Natural killer cell (primary cell): ENCODE results near the gene OR10G3. TPM values are rescaled to one million over a fixed set of nuclear protein-coding genes. Genes with fewer than 3 reads are reported as not detected.

Experiments used
- ATAC-seq, 3 donors: fragments of 150-1000 bp in 2 of 3; fragments of 200-7000 bp in 1 of 3; cut with Tn5 transposase; 1 replicate in 1 of 3; 2 replicates in 2 of 3; pipeline ENCODE4 v1.10.0; 2021; ENCODE audit warnings: mild to moderate bottlenecking in 2 of 3, moderate library complexity in 2 of 3
- DNase-seq, 2 donors: peaks; one replicate each; pipeline versions ENCODE4 v3.0.0 to v3.0.0-alpha.2; 2013 to 2021; ENCODE audit warnings: mixed read lengths in 1 of 2
- H3K27ac ChIP-seq: one replicate; pipeline ENCODE4 v1.5.1; 2013; ENCODE audit warnings: mild to moderate bottlenecking, low read length
- H3K27me3 ChIP-seq: one replicate; pipeline ENCODE4 v1.6.1; 2013; ENCODE audit warnings: low read length; ENCODE audit not compliant: control insufficient read depth, insufficient read depth
- H3K36me3 ChIP-seq: one replicate; pipeline ENCODE4 v1.6.1; 2013; ENCODE audit warnings: low read length; ENCODE audit not compliant: control insufficient read depth, insufficient read depth
- H3K4me1 ChIP-seq: one replicate; pipeline ENCODE4 v1.6.1; 2013; ENCODE audit warnings: low read length; ENCODE audit not compliant: control insufficient read depth, insufficient read depth
- H3K4me3 ChIP-seq: one replicate; pipeline ENCODE4 v1.5.1; 2013; ENCODE audit warnings: low read length
- H3K9me3 ChIP-seq: one replicate; pipeline ENCODE4 v1.6.1; 2013; ENCODE audit warnings: low read length; ENCODE audit not compliant: control insufficient read depth, insufficient read depth
- H3K27ac Mint-ChIP-seq, 2 donors: one replicate each; pipeline ENCODE4 v1.8.0; 2022; ENCODE audit warnings: mild to moderate bottlenecking in 2 of 2, mixed read lengths in 2 of 2, moderate library complexity in 1 of 2
- H3K27me3 Mint-ChIP-seq, 2 donors: one replicate each; pipeline ENCODE4 v1.8.0; 2022; ENCODE audit warnings: low read depth in 2 of 2, mixed read lengths in 2 of 2
- H3K36me3 Mint-ChIP-seq: one replicate; pipeline ENCODE4 v1.8.0; 2022; ENCODE audit warnings: mixed read lengths
- H3K4me1 Mint-ChIP-seq, 2 donors: one replicate each; pipeline ENCODE4 v1.8.0; 2022; ENCODE audit warnings: mixed read lengths in 2 of 2
- H3K4me3 Mint-ChIP-seq: one replicate; pipeline ENCODE4 v1.8.0; 2022; ENCODE audit warnings: mild to moderate bottlenecking, moderate library complexity, mixed read lengths
- H3K9me3 Mint-ChIP-seq, 2 donors: one replicate each; pipeline ENCODE4 v1.8.0; 2022; ENCODE audit warnings: mixed read lengths in 2 of 2
- WGBS: methylation state at CpG from one replicate; pipeline ENCODE4 v1.1.7; 2013; ENCODE audit warnings: missing lambda C conversion rate; ENCODE audit not compliant: insufficient coverage; 5-methylcytosine and 5-hydroxymethylcytosine counted together
- intact Hi-C: fragments of 100-400 bp; cut with micrococcal nuclease; formaldehyde crosslinking; loops from one replicate; pipeline ENCODE4 v1.14.2; 2022
- total RNA-seq, 4 donors: library from RNA; stranded (reverse); fragments of 120-200 nt in 1 of 4; gene quantifications; one replicate each; pipeline versions ENCODE4 v1.2.3 to v1.2.4, GENCODE V29; 2013 to 2022
- TF ChIP-seq, protein P1 (sequence below): fragments of 200-600 bp; IDR thresholded peaks from one replicate; pipeline ENCODE4 v1.8.0; 2022; ENCODE audit warnings: antibody characterized with exemption

Gene OR10G3
- total RNA-seq, 3 donors from 2014 or later (not counting 1 experiment from before 2014, with no cell fraction given) = not detected

DNA sequence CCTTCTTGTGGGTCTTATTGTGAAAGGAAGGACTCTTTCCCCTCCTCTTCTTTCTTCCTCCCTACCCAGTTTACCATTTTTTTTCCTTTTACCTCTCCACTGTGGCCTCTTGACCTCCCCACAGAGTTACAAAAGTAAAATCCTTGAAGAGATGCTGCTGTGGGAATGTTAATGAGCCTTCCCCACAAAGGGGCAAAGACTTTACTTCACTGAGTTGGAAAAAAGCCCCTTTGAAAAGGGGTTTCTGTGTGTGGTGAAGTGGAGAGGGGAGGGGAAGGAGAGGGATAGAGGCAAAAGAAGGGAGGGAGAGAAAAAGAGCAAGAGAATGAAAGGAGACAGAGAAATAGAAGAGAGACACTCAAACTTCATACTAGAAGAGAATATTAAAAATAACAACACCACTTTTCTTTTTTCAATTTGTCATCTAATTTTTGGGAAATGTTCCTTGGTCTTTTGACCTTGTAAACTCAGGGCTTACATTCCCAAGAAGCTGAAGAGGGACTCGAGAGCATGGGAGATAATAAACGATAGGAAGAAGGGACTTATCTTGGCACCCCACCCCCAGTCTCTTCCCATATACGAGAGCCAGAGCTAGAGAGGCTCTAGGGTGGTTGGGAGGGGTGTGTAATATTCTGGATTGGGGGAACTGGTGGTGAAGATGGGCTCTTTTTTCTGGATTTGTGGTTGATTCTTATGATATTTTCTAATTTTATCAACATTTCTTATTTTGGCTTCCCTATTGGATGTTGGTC is 40.5 kb downstream of the OR10G3 start:
- Mint-ChIP-seq H3K27me3 (peaks cover 45 to 68% of the 10 kb centered on the region in 2 donors), H3K4me1 (peaks cover 0 to 6% of the 10 kb centered on the region in 2 donors), H3K27ac (no peak overlapping the region), H3K9me3 (no peaks in the 10 kb centered on the region), H3K4me3 (no peak overlapping the region), H3K36me3 (no peaks in the 10 kb centered on the region)
- ATAC-seq = no peak
- intact Hi-C loops = no loop called here
- Histone ChIP-seq H3K9me3 (no peaks in the 10 kb centered on the region), H3K36me3 (no peaks in the 10 kb centered on the region), H3K4me1 (no peaks in the 10 kb centered on the region), H3K4me3 (no peak overlapping the region), H3K27ac (no peak overlapping the region), H3K27me3 (peaks cover 25% of the 10 kb centered on the region)
- TF ChIP-seq, protein P1, sequence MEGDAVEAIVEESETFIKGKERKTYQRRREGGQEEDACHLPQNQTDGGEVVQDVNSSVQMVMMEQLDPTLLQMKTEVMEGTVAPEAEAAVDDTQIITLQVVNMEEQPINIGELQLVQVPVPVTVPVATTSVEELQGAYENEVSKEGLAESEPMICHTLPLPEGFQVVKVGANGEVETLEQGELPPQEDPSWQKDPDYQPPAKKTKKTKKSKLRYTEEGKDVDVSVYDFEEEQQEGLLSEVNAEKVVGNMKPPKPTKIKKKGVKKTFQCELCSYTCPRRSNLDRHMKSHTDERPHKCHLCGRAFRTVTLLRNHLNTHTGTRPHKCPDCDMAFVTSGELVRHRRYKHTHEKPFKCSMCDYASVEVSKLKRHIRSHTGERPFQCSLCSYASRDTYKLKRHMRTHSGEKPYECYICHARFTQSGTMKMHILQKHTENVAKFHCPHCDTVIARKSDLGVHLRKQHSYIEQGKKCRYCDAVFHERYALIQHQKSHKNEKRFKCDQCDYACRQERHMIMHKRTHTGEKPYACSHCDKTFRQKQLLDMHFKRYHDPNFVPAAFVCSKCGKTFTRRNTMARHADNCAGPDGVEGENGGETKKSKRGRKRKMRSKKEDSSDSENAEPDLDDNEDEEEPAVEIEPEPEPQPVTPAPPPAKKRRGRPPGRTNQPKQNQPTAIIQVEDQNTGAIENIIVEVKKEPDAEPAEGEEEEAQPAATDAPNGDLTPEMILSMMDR = no peak
- WGBS = no CpG with 5 or more reads among the region's 3 CpGs
- DNase-seq = no peak

DNA sequence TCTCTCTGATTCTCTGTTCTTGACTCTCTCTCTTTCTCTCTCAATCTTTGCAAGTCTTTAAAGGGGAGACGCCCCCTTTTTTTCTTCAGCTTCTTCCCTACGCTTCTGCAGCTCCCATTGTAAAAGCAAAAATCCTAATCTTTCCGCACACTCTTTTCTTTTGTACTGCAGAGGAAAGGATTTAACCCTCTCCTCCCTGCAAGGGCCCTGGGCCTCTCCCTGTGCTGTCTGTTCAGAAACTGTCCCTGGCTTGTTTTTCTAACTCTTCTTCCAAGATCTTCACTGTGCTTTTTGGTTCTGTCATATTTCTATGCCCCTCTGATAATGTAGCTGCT is 42.8 kb downstream of the OR10G3 start:
- 32% methylated on average over 3 of the region's 3 CpGs for WGBS
- Histone ChIP-seq H3K4me1 (no peaks in the 10 kb centered on the region), H3K4me3 (no peak overlapping the region), H3K9me3 (no peaks in the 10 kb centered on the region), H3K27me3 (peaks cover 25% of the 10 kb centered on the region), H3K27ac (no peak overlapping the region), H3K36me3 (no peaks in the 10 kb centered on the region)
- TF ChIP-seq, protein P1 = no peak
- no peaks in the 10 kb centered on the region for H3K36me3 Mint-ChIP-seq
- peaks cover 0 to 6% of the 10 kb centered on the region in 2 donors for H3K4me1 Mint-ChIP-seq
- DNase-seq = no peak
- ATAC-seq = no peak
- intact Hi-C loops = no loop called here
- peaks cover 41 to 64% of the 10 kb centered on the region in 2 donors for H3K27me3 Mint-ChIP-seq
- no peaks in the 10 kb centered on the region for H3K9me3 Mint-ChIP-seq
- no peak overlapping the region for H3K4me3 Mint-ChIP-seq
- no peak overlapping the region for H3K27ac Mint-ChIP-seq

DNA sequence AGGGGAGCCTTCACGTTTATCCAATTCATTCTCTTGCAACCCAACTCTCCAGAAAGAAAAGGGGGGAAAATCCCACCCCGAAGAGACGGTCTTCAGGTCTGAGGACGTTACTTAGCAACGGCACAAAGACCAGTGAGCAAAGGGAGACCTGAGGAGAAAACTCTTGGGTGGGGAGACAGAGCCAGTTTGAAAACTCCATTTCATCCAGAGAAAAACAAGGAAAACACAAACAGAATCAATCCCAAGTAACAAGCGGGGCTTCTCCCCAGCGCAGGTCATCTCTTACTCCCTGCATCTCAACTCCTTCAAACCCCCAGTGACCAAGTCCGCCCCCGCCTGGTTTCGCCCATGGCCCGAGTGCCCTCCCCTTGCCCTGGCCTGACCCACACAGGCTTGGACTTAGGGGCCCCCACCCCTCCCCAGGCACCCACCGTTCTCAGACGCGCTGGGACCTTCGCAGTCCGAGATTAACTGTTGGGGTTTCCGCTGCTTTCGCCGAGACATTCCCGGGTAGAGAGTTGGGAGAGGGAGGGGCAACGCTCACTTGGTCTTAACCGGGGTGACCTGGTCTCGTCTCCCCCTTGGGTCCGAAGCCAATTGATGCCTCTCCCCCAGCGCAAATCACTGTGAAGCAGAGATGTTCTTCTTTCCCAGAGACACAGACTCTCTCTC is 43.3 kb downstream of the OR10G3 start:
- H3K4me1 Mint-ChIP-seq = peaks cover 0 to 6% of the 10 kb centered on the region in 2 donors
- peaks cover 44 to 64% of the 10 kb centered on the region in 2 donors for H3K27me3 Mint-ChIP-seq
- H3K36me3 Mint-ChIP-seq = no peaks in the 10 kb centered on the region
- no peaks in the 10 kb centered on the region for H3K4me1 ChIP-seq
- H3K9me3 ChIP-seq = no peaks in the 10 kb centered on the region
- no peak for ATAC-seq
- H3K27ac Mint-ChIP-seq = no peak overlapping the region
- intact Hi-C loops = no loop called here
- TF ChIP-seq, protein P1 = no peak
- H3K27ac ChIP-seq = no peak overlapping the region
- no peak overlapping the region for H3K4me3 ChIP-seq
- no peaks in the 10 kb centered on the region for H3K9me3 Mint-ChIP-seq
- no peaks in the 10 kb centered on the region for H3K36me3 ChIP-seq
- WGBS = 10% methylated on average over 22 of the region's 25 CpGs
- H3K4me3 Mint-ChIP-seq = no peak overlapping the region
- DNase-seq = no peak
- H3K27me3 ChIP-seq = peaks cover 25% of the 10 kb centered on the region
